ENCODE results near the gene HSPA12B. TPM values are rescaled to one million over a fixed set of nuclear protein-coding genes. Genes with fewer than 3 reads are reported as not detected.

The HSPA12B gene
- total RNA-seq, 1 experiment from 2014 or later, result 0.21 TPM

GRCh38 chr20:3751675-3752385, 19.3 kb downstream of the HSPA12B start:
- no peaks in the 10 kb centered on the region for H3K36me3 ChIP-seq (ENCODE audit: control insufficient read depth, insufficient read depth, low read length)
- DNase-seq (ENCODE audit: low read depth, low spot score), result no peak
- intact Hi-C loops (cut with micrococcal nuclease; ENCODE audit: unreplicated experiment), result no loop called here
- H3K4me3 ChIP-seq (ENCODE audit: low read depth in 2 of 2, low read length in 2 of 2), result peak overlapping the region; percentile 44 to 47
- H3K9me3 ChIP-seq (ENCODE audit: control insufficient read depth, insufficient read depth, low read depth, low read length), result no peaks in the 10 kb centered on the region
- BruUV-seq (replicated peaks), result no TSS peak
- ATAC-seq, result peak; percentile 64
- no peaks in the 10 kb centered on the region; the same call in 1 of the 2 replicates for H3K4me1 ChIP-seq (ENCODE audit: control insufficient read depth, insufficient read depth, low read length)
- CTCF ChIA-PET, result interaction anchor here (0.5 to 1.3 kb wide), 2 partner anchors 30 to 330 kb away, joined by 5 to 9 read pairs; partner anchors contain the start of gene SPEF1
- H3K27ac ChIP-seq (ENCODE audit: low read length), result no peak overlapping the region
- no peak for TF ChIP-seq POLR2AphosphoS5 (IDR thresholded peaks at IDR 0.05; ENCODE audit: low read depth, low read length)
- TF ChIP-seq TCF7L2 (IDR thresholded peaks at IDR 0.05; ENCODE audit: low read depth, low read length), result no peak
- TF ChIP-seq, protein P1, sequence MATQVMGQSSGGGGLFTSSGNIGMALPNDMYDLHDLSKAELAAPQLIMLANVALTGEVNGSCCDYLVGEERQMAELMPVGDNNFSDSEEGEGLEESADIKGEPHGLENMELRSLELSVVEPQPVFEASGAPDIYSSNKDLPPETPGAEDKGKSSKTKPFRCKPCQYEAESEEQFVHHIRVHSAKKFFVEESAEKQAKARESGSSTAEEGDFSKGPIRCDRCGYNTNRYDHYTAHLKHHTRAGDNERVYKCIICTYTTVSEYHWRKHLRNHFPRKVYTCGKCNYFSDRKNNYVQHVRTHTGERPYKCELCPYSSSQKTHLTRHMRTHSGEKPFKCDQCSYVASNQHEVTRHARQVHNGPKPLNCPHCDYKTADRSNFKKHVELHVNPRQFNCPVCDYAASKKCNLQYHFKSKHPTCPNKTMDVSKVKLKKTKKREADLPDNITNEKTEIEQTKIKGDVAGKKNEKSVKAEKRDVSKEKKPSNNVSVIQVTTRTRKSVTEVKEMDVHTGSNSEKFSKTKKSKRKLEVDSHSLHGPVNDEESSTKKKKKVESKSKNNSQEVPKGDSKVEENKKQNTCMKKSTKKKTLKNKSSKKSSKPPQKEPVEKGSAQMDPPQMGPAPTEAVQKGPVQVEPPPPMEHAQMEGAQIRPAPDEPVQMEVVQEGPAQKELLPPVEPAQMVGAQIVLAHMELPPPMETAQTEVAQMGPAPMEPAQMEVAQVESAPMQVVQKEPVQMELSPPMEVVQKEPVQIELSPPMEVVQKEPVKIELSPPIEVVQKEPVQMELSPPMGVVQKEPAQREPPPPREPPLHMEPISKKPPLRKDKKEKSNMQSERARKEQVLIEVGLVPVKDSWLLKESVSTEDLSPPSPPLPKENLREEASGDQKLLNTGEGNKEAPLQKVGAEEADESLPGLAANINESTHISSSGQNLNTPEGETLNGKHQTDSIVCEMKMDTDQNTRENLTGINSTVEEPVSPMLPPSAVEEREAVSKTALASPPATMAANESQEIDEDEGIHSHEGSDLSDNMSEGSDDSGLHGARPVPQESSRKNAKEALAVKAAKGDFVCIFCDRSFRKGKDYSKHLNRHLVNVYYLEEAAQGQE (IDR thresholded peaks at IDR 0.05; ENCODE audit: insufficient read depth in 1 of 2, low read depth in 2 of 2, low read length in 1 of 2), result no peak
- in situ Hi-C loops (cut with HindIII; ENCODE audit: low pct_unique_long_range_greater_than_20kb, low sequenced_read_pairs), result no loop called here
- POLR2A ChIA-PET, result interaction anchor here (0.6 kb wide), 1 partner anchor 33 kb away, joined by 11 read pairs; no protein-coding TSS in a partner anchor
- peaks cover 6% of the 10 kb centered on the region for H3K27me3 ChIP-seq (ENCODE audit: control insufficient read depth, insufficient read depth, low read length)

DNA sequence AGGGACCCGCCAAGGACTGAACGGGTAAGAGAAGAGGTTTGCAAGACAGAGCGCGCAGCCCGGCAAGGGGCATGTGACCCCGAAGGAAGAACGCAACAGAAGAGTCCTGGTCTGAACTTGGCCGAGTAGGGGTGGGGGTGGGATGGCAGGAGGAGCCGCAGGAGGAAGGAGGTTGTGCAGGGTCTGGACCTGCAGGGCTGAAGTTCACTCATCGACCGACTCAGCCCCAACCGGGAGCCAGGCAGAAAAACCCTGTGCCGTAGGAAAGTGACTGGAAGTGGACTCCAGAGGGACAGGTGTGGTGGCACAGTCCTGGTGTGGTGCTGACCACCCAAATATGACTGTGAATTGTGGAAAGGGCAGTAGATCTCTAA, 19.9 kb downstream of the HSPA12B start:
- no TSS peak for BruUV-seq (replicated peaks)
- TF ChIP-seq POLR2AphosphoS5 (IDR thresholded peaks at IDR 0.05; ENCODE audit: low read depth, low read length) (no peak), SIN3A (IDR thresholded peaks at IDR 0.05; ENCODE audit: borderline replicate concordance, insufficient read depth, low read depth, low read length) (no peak), TCF7L2 (IDR thresholded peaks at IDR 0.05; ENCODE audit: low read depth, low read length) (no peak), CTCF (IDR thresholded peaks at IDR 0.05) (no peak)
- TF ChIP-seq, protein P1 (IDR thresholded peaks at IDR 0.05; ENCODE audit: insufficient read depth in 1 of 2, low read depth in 2 of 2, low read length in 1 of 2), result no peak
- Histone ChIP-seq H3K4me1 (ENCODE audit: control insufficient read depth, insufficient read depth, low read length) (no peaks in the 10 kb centered on the region; the same call in 1 of the 2 replicates), H3K27me3 (ENCODE audit: control insufficient read depth, insufficient read depth, low read length) (peaks cover 6% of the 10 kb centered on the region), H3K36me3 (ENCODE audit: control insufficient read depth, insufficient read depth, low read length) (no peaks in the 10 kb centered on the region), H3K9me3 (ENCODE audit: control insufficient read depth, insufficient read depth, low read depth, low read length) (no peaks in the 10 kb centered on the region), H3K4me3 (ENCODE audit: low read depth in 2 of 2, low read length in 2 of 2) (peak overlapping the region; percentile 44 to 47), H3K27ac (ENCODE audit: low read length) (no peak overlapping the region)
- DNase-seq (ENCODE audit: low read depth, low spot score) (no peak), ATAC-seq (peak; percentile 28)
- in situ Hi-C loops (cut with HindIII; ENCODE audit: low pct_unique_long_range_greater_than_20kb, low sequenced_read_pairs), result no loop called here
- intact Hi-C loops (cut with micrococcal nuclease; ENCODE audit: unreplicated experiment), result no loop called here
- ChIA-PET POLR2A (no interaction called here), CTCF (interaction anchor here (0.5 to 1.7 kb wide), 3 partner anchors 16 to 329 kb away, joined by 5 to 9 read pairs (median 5); partner anchors contain the start of genes ADISSP and SPEF1)
